IMR-90 (cell line): ENCODE data around the gene PPIC.

Source experiments
- CHD1 ChIP-seq: IDR thresholded peaks from 2 replicates; pipeline ENCODE4 v1.6.1; 2012; ENCODE audit warnings: low read depth, low read length, improper control_type of control experiment
- ELK1 ChIP-seq: fragments of 150-350 bp; IDR thresholded peaks from 2 replicates; pipeline ENCODE4 v1.6.1; 2016; ENCODE audit warnings: low read depth, mild to moderate bottlenecking, low read length, moderate library complexity, borderline replicate concordance
- FOS ChIP-seq: fragments of 150-350 bp; IDR thresholded peaks from 2 replicates; pipeline ENCODE4 v1.6.1; 2016; ENCODE audit warnings: low read depth, low read length
- MAFK ChIP-seq: IDR thresholded peaks from 2 replicates; pipeline ENCODE4 v1.6.1; 2012; ENCODE audit warnings: low read depth, low read length, improper control_type of control experiment
- MAZ ChIP-seq: IDR thresholded peaks from 2 replicates; pipeline ENCODE4 v1.6.1; 2012; ENCODE audit warnings: low read depth, mild to moderate bottlenecking, low read length, improper control_type of control experiment, moderate library complexity, borderline replicate concordance
- MXI1 ChIP-seq: IDR thresholded peaks from 2 replicates; pipeline ENCODE4 v1.6.1; 2012; ENCODE audit warnings: low read depth, mild to moderate bottlenecking, low read length, moderate library complexity, borderline replicate concordance
- POLR2A ChIP-seq: IDR thresholded peaks from 2 replicates; pipeline ENCODE4 v1.6.1; 2012; ENCODE audit warnings: mild to moderate bottlenecking, low read depth, low read length
- RAD21 ChIP-seq: IDR thresholded peaks from 2 replicates; pipeline ENCODE4 v1.6.1; 2012; ENCODE audit warnings: low read length, improper control_type of control experiment
- RCOR1 ChIP-seq: IDR thresholded peaks from 2 replicates; pipeline ENCODE4 v1.6.1; 2012; ENCODE audit warnings: mild to moderate bottlenecking, low read length, improper control_type of control experiment; ENCODE audit not compliant: insufficient replicate concordance
- RFX5 ChIP-seq: IDR thresholded peaks from 2 replicates; pipeline ENCODE4 v1.8.0; 2012; ENCODE audit warnings: low read depth, mild to moderate bottlenecking, low read length, moderate library complexity
- USF2 ChIP-seq: fragments of 150-350 bp; IDR thresholded peaks from 2 replicates; pipeline ENCODE4 v1.6.1; 2017; ENCODE audit warnings: mild to moderate bottlenecking, antibody characterized with exemption, low read length, low read depth
- TF ChIP-seq, protein P1 (sequence below): conservative IDR thresholded peaks from 2 replicates; pipeline ENCODE4 v1.5.1; 2012; ENCODE audit warnings: mild to moderate bottlenecking, low read depth, low read length, improper control_type of control experiment

- TF ChIP-seq, protein P1, sequence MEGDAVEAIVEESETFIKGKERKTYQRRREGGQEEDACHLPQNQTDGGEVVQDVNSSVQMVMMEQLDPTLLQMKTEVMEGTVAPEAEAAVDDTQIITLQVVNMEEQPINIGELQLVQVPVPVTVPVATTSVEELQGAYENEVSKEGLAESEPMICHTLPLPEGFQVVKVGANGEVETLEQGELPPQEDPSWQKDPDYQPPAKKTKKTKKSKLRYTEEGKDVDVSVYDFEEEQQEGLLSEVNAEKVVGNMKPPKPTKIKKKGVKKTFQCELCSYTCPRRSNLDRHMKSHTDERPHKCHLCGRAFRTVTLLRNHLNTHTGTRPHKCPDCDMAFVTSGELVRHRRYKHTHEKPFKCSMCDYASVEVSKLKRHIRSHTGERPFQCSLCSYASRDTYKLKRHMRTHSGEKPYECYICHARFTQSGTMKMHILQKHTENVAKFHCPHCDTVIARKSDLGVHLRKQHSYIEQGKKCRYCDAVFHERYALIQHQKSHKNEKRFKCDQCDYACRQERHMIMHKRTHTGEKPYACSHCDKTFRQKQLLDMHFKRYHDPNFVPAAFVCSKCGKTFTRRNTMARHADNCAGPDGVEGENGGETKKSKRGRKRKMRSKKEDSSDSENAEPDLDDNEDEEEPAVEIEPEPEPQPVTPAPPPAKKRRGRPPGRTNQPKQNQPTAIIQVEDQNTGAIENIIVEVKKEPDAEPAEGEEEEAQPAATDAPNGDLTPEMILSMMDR = no peak
- TF ChIP-seq MXI1 (no peak), RCOR1 (no peak), POLR2A (no peak), MAFK (no peak), USF2 (no peak), FOS (no peak), RAD21 (no peak), RFX5 (no peak), ELK1 (no peak), MAZ (no peak), CHD1 (no peak)
These were observed 49.2 kb upstream of the PPIC start for GRCh38 chr5:123085638-123086286.
